A549 (cell line): ENCODE results near the gene NPAT. TPM values are rescaled to one million over a fixed set of nuclear protein-coding genes. Genes with fewer than 3 reads are reported as not detected.

Experiments
- ATAC-seq, 2 experiments: fragments of 200-7000 bp in 1 of 2; fragments of >200 bp in 1 of 2; cut with Nextera tagmentation in 1 of 2; cut with Tn5 transposase in 1 of 2; 3 replicates each; pipeline versions ENCODE4 v1.8.0 to v1.9.1; 2018 to 2020; ENCODE audit warnings: mild to moderate bottlenecking in 1 of 2, moderate library complexity in 1 of 2
- CTCF ChIA-PET: fragments of 300-600 bp; sonication (Branson Sonifier 250); formaldehyde crosslinking; extraction: SDS; loops from one replicate; lab custom pipeline; 2021; ENCODE audit warnings: antibody characterized with exemption, inconsistent platforms; lab: Yijun Ruan, JAX
- POLR2A ChIA-PET: fragments of 350-600 bp; formaldehyde crosslinking; extraction: SDS; loops from one replicate; lab custom pipeline; 2021; ENCODE audit warnings: antibody characterized with exemption, inconsistent platforms; lab: Yijun Ruan, JAX
- DNase-seq, 2 experiments: peaks; one replicate each; pipeline versions ENCODE4 v3.0.0 to v3.0.0-alpha.2; 2011 to 2016; ENCODE audit warnings: low read depth in 1 of 2, low spot score in 1 of 2
- FAIRE-seq: peaks from 2 replicates; lab custom pipeline; 2011; peaks lifted over from hg19 to GRCh38; lab: Jason Lieb, UNC
- H3K27ac ChIP-seq, 2 experiments: fragments of >200 bp; sonication (Bioruptor Twin); formaldehyde crosslinking; 3 replicates each; pipeline ENCODE4 v1.5.1; 2016 to 2017
- H3K4me1 ChIP-seq: fragments of >200 bp; sonication (Bioruptor Twin); formaldehyde crosslinking; 3 replicates; pipeline ENCODE4 v1.6.1; 2016
- H3K4me2 ChIP-seq: fragments of >200 bp; sonication (Bioruptor Twin); formaldehyde crosslinking; 3 replicates; pipeline ENCODE4 v1.6.1; 2016
- H3K4me3 ChIP-seq: fragments of >200 bp; sonication (Bioruptor Twin); formaldehyde crosslinking; 3 replicates; pipeline ENCODE4 v1.5.1; 2016
- H3K9me3 ChIP-seq: fragments of >200 bp; sonication (Bioruptor Twin); formaldehyde crosslinking; 3 replicates; pipeline ENCODE4 v1.6.1; 2016
- CHD2 ChIP-seq: fragments of 150-350 bp; IDR thresholded peaks from 2 replicates; pipeline ENCODE4 v1.6.1; 2014; ENCODE audit warnings: low read length; ENCODE audit not compliant: partially characterized antibody
- CTCF ChIP-seq: fragments of >200 bp; sonication (Bioruptor Twin); formaldehyde crosslinking; IDR thresholded peaks from 3 replicates; pipeline ENCODE4 v1.5.1; 2016
- EHF ChIP-seq: fragments of 250-450 bp; sonication (Bioruptor Pico); IDR thresholded peaks from 2 replicates; pipeline ENCODE4 v1.5.0; 2020; ENCODE audit warnings: mild to moderate bottlenecking
- EP300 ChIP-seq, 2 experiments: fragments of >200 bp; sonication (Bioruptor Twin); formaldehyde crosslinking; IDR thresholded peaks; 2 replicates in 1 of 2; 3 replicates in 1 of 2; pipeline ENCODE4 v1.6.1; 2016 to 2017
- JUN ChIP-seq, 2 experiments: fragments of >200 bp; sonication (Bioruptor Twin); formaldehyde crosslinking; IDR thresholded peaks; 2 replicates in 1 of 2; 3 replicates in 1 of 2; pipeline ENCODE4 v1.6.1; 2016 to 2017
- JUNB ChIP-seq: fragments of >200 bp; sonication (Bioruptor Twin); formaldehyde crosslinking; IDR thresholded peaks from 2 replicates; pipeline ENCODE4 v1.6.1; 2016
- KDM1A ChIP-seq: fragments of 200-600 bp; sonication (generic); IDR thresholded peaks from 2 replicates; pipeline ENCODE4 v1.6.1; 2016; ENCODE audit warnings: low read depth, mild to moderate bottlenecking
- MYC ChIP-seq: IDR thresholded peaks from 2 replicates; pipeline ENCODE4 v1.6.1; 2012; ENCODE audit warnings: mild to moderate bottlenecking, inconsistent platforms, low read length, improper control_type of control experiment, borderline replicate concordance
- PBX3 ChIP-seq: IDR thresholded peaks from 2 replicates; pipeline ENCODE4 v1.6.1; 2012
- RAD21 ChIP-seq, 2 experiments: fragments of >200 bp in 1 of 2; sonication (Bioruptor Twin) in 1 of 2; formaldehyde crosslinking in 1 of 2; IDR thresholded peaks in 1 of 2; conservative IDR thresholded peaks in 1 of 2; 2 replicates in 1 of 2; 3 replicates in 1 of 2; pipeline ENCODE4 v1.6.1; 2012 to 2018; ENCODE audit warnings: inconsistent platforms in 1 of 2
- ZFP36 ChIP-seq: fragments of 450-650 bp; IDR thresholded peaks from 2 replicates; pipeline ENCODE4 v1.6.1; 2014; ENCODE audit warnings: borderline replicate concordance; ENCODE audit not compliant: partially characterized antibody
- WGBS: methylation state at CpG from one replicate; pipeline ENCODE4 v1.1.6; 2017; ENCODE audit errors: missing lambda C conversion rate; 5-methylcytosine and 5-hydroxymethylcytosine counted together
- polyA plus RNA-seq, 4 experiments: library from polyadenylated mRNA; depleted of rRNA in 3 of 4; stranded (reverse); fragments of >200 nt; fragmentation: RNase III in 1 of 4; extraction: RNeasy Plus Mini Kit Qiagen cat#74134 plus additional on column Dnase treatment in 1 of 4; gene quantifications; 2 replicates in 3 of 4; 3 replicates in 1 of 4; pipeline ENCODE4 v1.2.3, GENCODE V29; 2011 to 2017
- small RNA-seq, 6 experiments: library from RNA; depleted of rRNA; stranded (forward); fragments of <200 nt; gene quantifications; one replicate each; pipeline ENCODE3, GENCODE V24; 2012

The NPAT gene
- polyA plus RNA-seq, 2 of the 4 experiments (the other 2 are of a cell fraction) = 4.6 to 9.3 TPM

GRCh38 chr11:108111126-108111525, 111.3 kb downstream of the NPAT start:
- no peak for ATAC-seq
- H3K27ac ChIP-seq = no peak overlapping the region
- DNase-seq = no peak
- no peak for FAIRE-seq
- ChIA-PET CTCF (interaction anchor here (1.1 kb wide), 1 partner anchor 195 kb away, joined by 3 read pairs; no protein-coding TSS in a partner anchor), POLR2A (no interaction called here)
- peaks cover 16% of the 10 kb centered on the region for H3K4me1 ChIP-seq
- H3K9me3 ChIP-seq = no peaks in the 10 kb centered on the region
- no peak for TF ChIP-seq PBX3
- TF ChIP-seq JUNB = no peak
- no peak for TF ChIP-seq RAD21 (conservative IDR thresholded peaks at IDR 0.05 in 1 of 2, IDR thresholded peaks at IDR 0.05 in 1 of 2)
- TF ChIP-seq MYC = no peak
- TF ChIP-seq EHF = no peak
- no peak for TF ChIP-seq EP300 (IDR thresholded peaks at IDR 0.05)
- no peak for TF ChIP-seq CHD2
- no peak for TF ChIP-seq ZFP36
- no peak for TF ChIP-seq CTCF
- no peak for TF ChIP-seq KDM1A
- no peak for TF ChIP-seq JUN (IDR thresholded peaks at IDR 0.05)
- H3K4me2 ChIP-seq = no peak overlapping the region
- WGBS = 91% methylated on average over 4 of the region's 4 CpGs
- H3K4me3 ChIP-seq = no peak overlapping the region

Small RNA genes within 50 kb of the gene (small RNA-seq; reads per million reads assigned to genes)
- gene RF00019 = 0 reads per million in 6 experiments

Other genes starting within 250 kb of the NPAT start
- 14.4 and 24.3 TPM in 2 replicates for gene CUL5, start 213.7 kb downstream of the NPAT start, polyA plus RNA-seq (2011; rRNA removed)
- 9.5 to 9.7 TPM (median 9.7 TPM) in 3 replicates for gene CUL5, start 213.7 kb downstream of the NPAT start, polyA plus RNA-seq (2017; fragmentation: RNase III; extraction: RNeasy Plus Mini Kit Qiagen cat#74134 plus additional on column Dnase treatment)
- gene ACAT1, start 101.1 kb downstream of the NPAT start, polyA plus RNA-seq (2011; rRNA removed) = 102 and 119 TPM in 2 replicates
- gene ACAT1, start 101.1 kb downstream of the NPAT start, polyA plus RNA-seq (2017; fragmentation: RNase III; extraction: RNeasy Plus Mini Kit Qiagen cat#74134 plus additional on column Dnase treatment) = 105 to 113 TPM (median 112 TPM) in 3 replicates
- gene ATM, start 429 bp upstream of the NPAT start, polyA plus RNA-seq (2011; rRNA removed) = 30.5 and 40.4 TPM in 2 replicates
- gene ATM, start 429 bp upstream of the NPAT start, polyA plus RNA-seq (2017; fragmentation: RNase III; extraction: RNeasy Plus Mini Kit Qiagen cat#74134 plus additional on column Dnase treatment) = 13.5 to 15.6 TPM (median 14.7 TPM) in 3 replicates
- gene C11orf65, start 244.9 kb upstream of the NPAT start, polyA plus RNA-seq (2011; rRNA removed) = 0.24 and 0.72 TPM in 2 replicates
- 0.16 to 0.38 TPM (median 0.19 TPM) in 3 replicates for gene C11orf65, start 244.9 kb upstream of the NPAT start, polyA plus RNA-seq (2017; fragmentation: RNase III; extraction: RNeasy Plus Mini Kit Qiagen cat#74134 plus additional on column Dnase treatment)